ENCODE measurements around the gene KCNK18.

The KCNK18 gene

GRCh38 chr10:117255835-117256460 is 58.7 kb downstream of the KCNK18 start:
- no peak for TF ChIP-seq REST (IDR thresholded peaks at IDR 0.05; ENCODE audit: insufficient read depth in 1 of 2, low read depth in 2 of 2, low read length in 2 of 2)

- TF ChIP-seq TAF1 (IDR thresholded peaks at IDR 0.05; ENCODE audit: borderline replicate concordance, insufficient read depth, low read length) (no peak), FOXP2 (optimal IDR thresholded peaks at IDR 0.05; ENCODE audit: borderline replicate concordance, extremely low read depth, extremely low read length, insufficient read depth) (no peak), POLR2AphosphoS5 (IDR thresholded peaks at IDR 0.05; ENCODE audit: low read depth, low read length) (no peak), SIN3A (IDR thresholded peaks at IDR 0.05; ENCODE audit: borderline replicate concordance, insufficient read depth, low read length) (no peak)
Measured at GRCh38 chr10:117256910-117257309, 59.6 kb downstream of the KCNK18 start.

GRCh38 chr10:117257721-117258120 is 60.4 kb downstream of the KCNK18 start:
- TF ChIP-seq POLR2AphosphoS5 (IDR thresholded peaks at IDR 0.05; ENCODE audit: low read depth, low read length) (no peak), FOXP2 (optimal IDR thresholded peaks at IDR 0.05; ENCODE audit: borderline replicate concordance, extremely low read depth, extremely low read length, insufficient read depth) (no peak), SIN3A (IDR thresholded peaks at IDR 0.05; ENCODE audit: borderline replicate concordance, insufficient read depth, low read length) (no peak), REST (IDR thresholded peaks at IDR 0.05; ENCODE audit: insufficient read depth in 1 of 2, low read depth in 2 of 2, low read length in 2 of 2) (no peak), TAF1 (IDR thresholded peaks at IDR 0.05; ENCODE audit: borderline replicate concordance, insufficient read depth, low read length) (no peak)

DNA sequence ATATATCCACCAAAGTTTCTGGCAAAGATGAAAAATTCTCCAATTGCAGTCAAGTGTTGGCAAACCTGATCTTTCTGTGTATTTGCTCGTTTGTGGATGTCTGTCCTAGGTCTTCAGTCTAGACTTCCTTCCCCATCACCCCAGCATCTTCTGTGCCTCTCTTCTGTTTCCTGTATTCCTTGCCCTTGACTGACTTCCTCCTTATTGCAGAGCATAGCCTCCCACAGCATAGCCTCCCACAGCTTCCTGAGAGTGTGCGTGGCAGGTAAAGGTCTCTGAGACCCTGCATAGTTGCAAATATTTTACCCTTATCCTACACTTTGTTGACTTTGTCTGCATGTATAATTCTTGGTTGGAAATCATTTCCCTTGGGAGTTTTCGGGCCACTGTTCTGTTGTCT is 62.0 kb downstream of the KCNK18 start:
- TF ChIP-seq REST (IDR thresholded peaks at IDR 0.05; ENCODE audit: insufficient read depth in 1 of 2, low read depth in 2 of 2, low read length in 2 of 2), result no peak
- no peak for TF ChIP-seq FOXP2 (optimal IDR thresholded peaks at IDR 0.05; ENCODE audit: borderline replicate concordance, extremely low read depth, extremely low read length, insufficient read depth)
- TF ChIP-seq POLR2AphosphoS5 (IDR thresholded peaks at IDR 0.05; ENCODE audit: low read depth, low read length), result no peak
- no peak for TF ChIP-seq TAF1 (IDR thresholded peaks at IDR 0.05; ENCODE audit: borderline replicate concordance, insufficient read depth, low read length)
- no peak for TF ChIP-seq SIN3A (IDR thresholded peaks at IDR 0.05; ENCODE audit: borderline replicate concordance, insufficient read depth, low read length)
